Right lobe of liver (tissue), 4 donors: Measurements from ENCODE around the gene AIP.
"Not testable (repeated sequence)": the region's sequence is repeated elsewhere in the genome, so short reads cannot be mapped to it uniquely, and the experiment has no call there.

Source experiments
- CTCF ChIP-seq, 4 donors: fragments of 200-600 bp in 3 of 4; fragments of 450-650 bp in 1 of 4; IDR thresholded peaks; one replicate each; pipeline versions ENCODE4 v1.5.1 to v1.8.0; 2016 to 2022; ENCODE audit warnings: antibody characterized with exemption in 4 of 4, mild to moderate bottlenecking in 2 of 4
- POLR2A ChIP-seq: fragments of 450-650 bp; IDR thresholded peaks from one replicate; pipeline ENCODE4 v1.6.1; 2017; ENCODE audit warnings: antibody characterized with exemption, mild to moderate bottlenecking
- donor health status: DM: no; HTN: no; CAD: no.
- donor health status: DM: no; HTN: no; CAD: no.
- donor health status: DM: no; HTN: yes; CAD: no.

GRCh38 chr11:67477344-67478050 lies 5.3 kb upstream of the AIP start:
- not testable (repeated sequence) for TF ChIP-seq CTCF (IDR thresholded peaks at IDR 0.05); POLR2A
